DMS53 (cell line): ENCODE data around the gene TTLL7.
A peak's percentile ranks its signal among the peaks of the same experiment; 100 is the strongest.

Experiments used
- DNase-seq: peaks from one replicate; lab custom pipeline; 2025; lab: John Stamatoyannopoulos, UW

TTLL7 gene

DNA sequence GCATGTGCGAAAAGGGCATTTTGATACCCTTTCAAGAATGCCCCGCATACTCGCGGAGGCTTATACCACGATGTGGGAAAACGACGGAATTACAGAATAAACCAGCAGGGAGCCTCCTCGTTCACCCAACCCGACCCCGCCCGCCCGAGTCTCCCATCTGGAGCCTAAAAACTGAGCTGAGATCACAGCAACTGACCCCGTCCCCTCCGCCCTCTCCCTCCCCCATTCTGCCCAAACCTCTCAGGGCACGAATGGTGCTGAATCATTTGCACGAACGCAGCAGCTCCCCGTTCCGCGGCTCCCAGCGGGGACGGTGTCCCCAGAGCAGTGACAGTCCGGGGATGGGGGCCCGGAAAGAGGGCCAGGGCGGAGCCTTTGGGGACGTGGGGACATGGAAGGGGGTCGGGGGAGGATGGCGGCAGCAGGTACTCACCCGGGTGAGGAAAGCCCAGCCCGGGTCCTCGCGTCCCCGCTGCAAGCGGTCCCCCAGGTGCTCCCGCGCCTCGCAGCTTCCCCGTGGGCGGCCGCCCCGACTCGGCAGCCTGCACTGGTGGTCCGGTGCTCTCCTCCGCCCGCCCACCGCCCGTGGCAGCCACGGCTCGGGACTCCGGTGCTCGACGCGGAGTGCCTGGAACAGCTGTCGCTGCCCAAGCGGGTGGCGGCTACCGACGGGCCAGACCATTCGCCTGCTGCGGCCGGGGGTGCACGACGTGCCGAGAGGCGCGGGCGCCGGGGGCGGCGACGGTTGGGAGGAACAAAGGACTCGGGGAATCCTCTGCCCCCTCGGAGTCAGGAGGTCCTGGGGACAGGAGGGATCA, at the start of gene TTLL7:
TSS of gene TTLL7 (minus strand) at position 635 of the 818 bp plus-strand sequence. CDS start 46,921 bp downstream, outside the sequence.
- peak; percentile 97 for DNase-seq

- no peak for DNase-seq
Observed at GRCh38 chr1:84042461-84042860, 43.5 kb upstream of the TTLL7 start.

- peak; percentile 8 for DNase-seq
Observed at GRCh38 chr1:84037758-84038611, 39.1 kb upstream of the TTLL7 start.

DNA sequence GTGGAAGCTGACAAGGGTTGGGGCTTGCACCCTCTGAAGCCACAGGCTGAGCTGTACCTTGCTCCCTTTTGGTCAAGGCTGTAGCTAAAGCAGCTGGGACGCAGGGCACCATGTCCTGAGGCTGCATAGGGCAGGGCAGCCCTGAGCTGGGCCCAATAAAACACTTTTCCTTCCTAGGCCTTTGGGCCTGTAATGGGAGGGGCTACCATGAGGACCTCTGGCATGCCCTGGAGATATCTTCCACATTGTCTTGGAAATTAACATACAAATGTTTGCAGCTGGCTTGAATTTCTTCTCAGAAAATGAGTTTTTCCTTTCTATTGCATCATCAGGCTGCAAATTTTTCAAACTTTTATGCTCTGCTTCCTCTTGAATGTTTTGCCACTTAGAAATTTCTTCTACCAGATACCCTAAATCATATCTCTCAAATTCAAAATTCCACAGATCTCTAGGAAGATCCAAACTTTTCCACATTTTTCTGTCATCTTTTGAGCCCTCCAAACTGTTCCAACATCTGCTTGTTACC, 32.9 kb upstream of the TTLL7 start:
- no peak for DNase-seq

DNA sequence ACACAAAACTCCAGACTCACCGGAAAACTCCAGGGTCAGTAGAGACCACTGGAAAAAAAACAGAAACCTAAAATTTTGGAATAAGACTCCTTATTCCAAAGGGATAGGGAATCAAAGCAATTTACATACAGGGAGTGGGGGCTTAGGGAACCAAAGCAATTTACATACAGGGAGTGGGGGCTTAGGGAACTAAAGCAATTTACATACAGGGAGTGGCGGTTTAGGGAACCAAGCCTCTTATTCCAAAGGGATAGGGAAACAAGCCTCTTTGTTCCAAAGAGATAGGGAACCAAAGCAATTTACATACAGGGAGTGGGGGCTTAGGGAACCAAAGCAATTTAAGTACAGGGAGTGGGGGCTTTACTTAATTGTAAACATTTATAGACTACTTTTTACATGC, 28.4 kb upstream of the TTLL7 start:
- DNase-seq, result no peak

DNA sequence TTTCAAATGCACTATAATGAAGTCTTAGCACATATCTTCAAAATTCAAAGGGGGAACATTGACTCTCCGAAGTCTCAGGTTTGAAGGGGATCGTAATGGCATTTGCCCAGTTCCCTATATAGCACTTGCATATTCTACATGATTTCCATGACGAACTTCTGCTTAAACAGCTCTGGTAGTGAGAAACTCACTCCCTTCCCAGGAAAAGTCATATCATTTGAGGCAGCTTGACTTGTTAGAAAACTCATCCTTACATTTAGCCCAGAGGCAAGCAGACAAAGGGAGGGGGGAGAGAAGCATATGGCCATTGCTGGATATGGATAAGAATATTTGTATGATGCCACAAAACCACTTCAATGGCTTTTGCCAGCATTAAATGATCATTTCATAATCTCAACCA, 27.0 kb upstream of the TTLL7 start:
- no peak for DNase-seq

DNA sequence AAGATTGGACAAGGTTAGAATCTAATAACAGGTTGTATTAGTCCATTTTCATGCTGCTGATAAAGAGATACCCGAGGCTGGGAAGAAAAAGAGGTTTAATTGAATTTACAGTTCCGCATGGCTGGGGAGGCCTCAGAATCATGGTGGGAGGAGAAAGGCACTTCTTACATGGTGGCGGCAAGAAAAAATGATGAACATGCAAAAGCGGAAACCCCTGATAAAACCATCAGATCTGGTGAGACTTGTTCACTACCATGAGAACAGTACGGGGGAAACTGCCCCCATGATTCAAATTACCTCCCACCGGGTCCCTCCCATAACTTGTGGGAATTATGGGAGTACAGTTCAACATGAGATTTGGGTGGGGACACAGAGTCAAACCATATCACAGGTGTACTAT, 22.9 kb upstream of the TTLL7 start:
- no peak for DNase-seq

- peak; percentile 73 for DNase-seq
Observed at GRCh38 chr1:84020151-84020550, 21.2 kb upstream of the TTLL7 start.

DNA sequence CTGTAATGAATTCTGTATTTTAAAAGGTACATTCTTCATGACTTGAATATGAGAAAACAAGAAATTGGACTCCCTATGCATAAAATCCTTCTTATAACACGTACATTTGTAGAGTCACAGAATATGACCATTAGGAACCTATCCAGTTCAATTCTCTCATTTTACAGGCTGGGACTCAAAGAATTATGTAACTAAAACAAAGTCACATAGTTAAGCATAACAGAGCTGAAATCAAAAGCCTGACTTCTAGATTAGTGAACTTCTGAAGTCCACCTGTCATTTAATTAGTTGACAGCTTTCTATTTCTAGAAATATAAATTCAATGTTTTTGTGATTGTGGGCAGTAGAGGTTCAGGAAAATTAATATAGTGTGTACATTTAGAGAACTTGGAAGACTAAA, 20.3 kb upstream of the TTLL7 start:
- DNase-seq, result peak; percentile 75

DNA sequence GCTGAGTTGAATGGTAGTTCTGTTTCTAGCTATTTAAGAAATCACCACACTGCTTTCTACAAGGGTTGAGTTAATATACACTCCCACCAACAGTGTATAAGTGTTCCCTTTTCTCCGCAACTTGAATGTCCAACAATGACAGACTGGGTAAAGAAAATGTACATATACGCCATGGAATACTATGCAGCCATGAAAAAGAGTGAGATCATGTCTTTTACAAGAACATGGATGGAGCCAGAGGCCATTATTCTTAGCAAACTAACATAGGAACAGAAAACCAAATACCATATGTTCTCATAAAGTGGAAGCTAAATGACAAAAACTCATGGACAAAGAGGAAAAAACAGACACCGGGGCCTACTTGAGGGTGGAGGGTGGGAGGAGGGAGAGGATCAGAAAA, 14.8 kb upstream of the TTLL7 start:
- no peak for DNase-seq

DNA sequence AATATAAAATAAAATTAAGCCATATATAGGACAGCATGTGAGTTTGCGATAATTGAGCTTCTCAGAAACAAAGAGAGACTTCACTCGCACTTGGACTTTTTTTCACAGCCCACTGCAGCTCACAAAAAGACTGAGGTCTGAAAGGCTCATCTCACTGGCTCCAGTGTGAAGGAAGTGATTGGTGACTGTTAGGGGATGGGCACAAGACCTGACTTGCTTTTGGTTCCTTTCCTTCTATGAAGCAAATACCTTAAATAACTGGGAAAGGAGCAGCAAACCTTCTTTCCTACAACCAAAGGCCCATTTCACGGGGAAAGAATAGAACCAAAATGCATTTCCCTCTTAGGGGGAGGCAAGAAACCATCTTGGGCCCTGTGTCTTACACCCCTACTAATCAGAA, 13.1 kb upstream of the TTLL7 start:
- no peak for DNase-seq

DNA sequence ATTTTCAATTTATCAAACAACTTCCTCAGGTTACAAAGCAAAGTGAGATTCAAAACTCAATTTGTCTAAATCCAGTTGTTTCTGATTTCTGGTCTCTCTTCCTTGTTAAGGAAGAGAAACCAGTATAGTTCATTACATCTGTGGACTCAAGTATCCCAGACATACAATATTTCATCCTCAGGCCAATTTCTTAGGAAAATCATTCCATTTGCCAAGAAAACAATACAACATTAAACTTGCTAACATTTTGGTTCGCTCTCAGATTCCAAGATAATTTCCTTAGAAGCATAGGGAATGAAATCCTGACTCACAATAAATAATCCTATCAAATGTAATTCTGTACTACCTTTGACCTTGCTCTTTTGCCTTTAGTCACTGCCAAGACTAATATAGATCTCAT, 11.2 kb upstream of the TTLL7 start:
- no peak for DNase-seq

GRCh38 chr1:84008631-84009030, 9.7 kb upstream of the TTLL7 start:
- no peak for DNase-seq

GRCh38 chr1:84006591-84006990, 7.7 kb upstream of the TTLL7 start:
- no peak for DNase-seq

GRCh38 chr1:84001501-84001900, 2.6 kb upstream of the TTLL7 start:
- no peak for DNase-seq

DNA sequence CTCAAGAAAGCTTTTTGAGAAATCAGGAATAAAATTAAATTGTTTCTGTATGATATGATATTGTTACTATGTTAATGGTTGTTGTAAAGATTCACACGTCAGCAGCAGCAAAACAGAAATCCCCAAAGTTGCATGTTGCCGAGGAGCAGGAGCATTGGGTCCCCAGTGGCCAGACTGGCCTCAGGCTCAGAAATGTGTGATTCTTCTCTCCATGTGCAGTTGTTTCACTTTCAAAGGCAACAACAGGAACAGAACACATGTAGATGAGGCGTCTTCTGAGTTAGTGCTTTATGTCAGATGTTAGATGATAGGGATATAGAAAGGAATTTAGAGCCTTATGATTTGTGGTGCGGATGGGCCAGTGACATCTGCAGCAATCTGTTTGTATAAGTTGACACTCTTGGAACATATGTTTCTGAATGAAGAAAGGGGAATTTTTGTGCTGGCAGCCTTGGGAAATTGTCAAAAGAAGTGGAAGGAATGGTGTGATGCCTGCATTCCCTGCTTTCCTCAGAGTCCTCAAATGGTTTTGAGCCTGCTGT, 2.1 kb upstream of the TTLL7 start:
- no peak for DNase-seq

DNA sequence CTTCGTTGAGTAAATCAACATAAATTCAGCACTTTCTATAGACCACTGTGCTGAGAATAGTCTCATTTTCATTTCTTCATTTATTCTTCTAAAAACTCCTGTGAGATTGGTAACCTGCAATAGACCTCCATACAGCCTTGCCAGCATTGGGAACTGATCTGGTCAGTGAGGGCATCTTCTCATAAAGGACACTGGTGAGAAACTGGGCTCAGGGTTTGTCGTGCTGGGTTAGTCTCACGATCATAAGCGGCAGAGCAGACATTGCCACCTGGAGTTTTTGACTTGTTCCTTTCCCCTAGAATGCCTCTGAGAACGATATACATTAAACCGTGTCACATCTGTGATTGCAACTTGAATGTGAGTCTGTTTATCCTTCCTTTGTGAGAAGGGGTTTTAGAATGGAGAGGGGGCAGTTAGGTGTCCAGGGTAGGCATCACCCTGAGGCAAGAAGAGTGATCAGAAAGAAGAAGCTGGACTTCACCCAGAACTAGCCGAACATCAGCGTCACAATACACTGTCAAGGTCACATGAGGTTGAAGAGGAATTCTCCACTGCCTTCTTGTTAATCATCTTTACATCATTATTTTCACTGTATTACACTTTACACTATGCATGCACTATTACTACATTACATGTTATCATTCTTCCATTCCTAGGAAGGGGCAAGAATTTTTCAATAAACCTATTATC, 1.4 kb upstream of the TTLL7 start:
- DNase-seq, result no peak

DNA sequence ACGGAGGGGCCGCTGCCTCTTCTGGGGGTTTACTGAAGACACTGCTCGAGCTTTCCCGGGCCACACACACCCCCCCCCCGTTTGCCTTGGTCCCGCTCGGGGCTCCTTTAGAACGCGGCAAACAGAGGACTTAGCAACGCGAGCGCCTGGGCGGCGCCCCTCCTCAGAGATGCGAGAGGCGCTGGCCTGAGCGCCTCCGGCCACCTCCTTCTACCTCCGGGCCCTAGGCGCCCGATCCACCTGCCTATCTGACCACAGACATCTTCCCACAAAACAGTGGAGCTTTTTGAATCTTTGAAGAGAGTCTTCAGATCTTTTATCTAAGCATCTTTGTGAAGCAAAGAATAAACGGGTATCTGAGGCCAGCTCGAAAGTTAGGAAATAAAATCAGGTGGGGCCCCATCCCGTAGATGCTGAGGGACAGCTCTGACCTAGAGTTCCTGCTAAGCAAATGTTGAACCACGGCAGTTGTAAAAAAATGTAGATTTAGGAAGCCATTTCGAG, 436 bp upstream of the TTLL7 start:
- DNase-seq, result peak; percentile 97

DNA sequence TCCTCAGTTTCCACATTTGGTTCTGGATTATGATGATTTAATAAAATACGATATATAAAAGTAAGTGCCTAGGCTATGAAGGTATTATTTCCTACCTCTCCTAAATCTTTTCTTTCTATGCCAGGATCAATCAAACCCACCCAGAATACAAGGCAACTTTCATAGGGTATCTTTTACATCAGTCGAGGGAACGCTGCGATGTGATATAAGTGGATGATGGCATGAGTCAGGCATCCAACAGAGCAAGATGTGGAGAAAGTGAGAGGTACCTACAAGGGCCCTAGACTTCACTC, 781 bp downstream of the TTLL7 start:
- DNase-seq, result no peak

GRCh38 chr1:83997631-83998030, 1.3 kb downstream of the TTLL7 start:
- DNase-seq, result no peak

DNA sequence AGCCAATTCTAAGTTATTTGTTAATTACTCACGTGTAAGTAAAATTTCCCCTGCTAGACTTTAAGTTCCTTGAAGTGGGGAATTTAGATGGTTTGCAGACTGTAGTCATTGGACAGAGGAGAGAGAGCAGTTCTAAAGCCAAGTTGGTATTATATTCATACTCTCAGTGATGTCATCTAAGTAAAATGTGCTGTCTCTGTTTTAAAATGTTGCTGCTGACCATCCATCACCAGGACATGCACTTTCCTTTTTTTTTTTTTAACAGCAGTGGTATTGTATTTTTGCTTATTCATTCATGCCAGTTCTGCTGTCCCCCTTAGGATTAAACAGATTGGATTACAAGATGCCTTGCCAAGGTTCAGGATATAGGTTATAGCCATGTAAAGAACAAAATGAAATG, 2.3 kb downstream of the TTLL7 start:
- DNase-seq, result no peak

DNA sequence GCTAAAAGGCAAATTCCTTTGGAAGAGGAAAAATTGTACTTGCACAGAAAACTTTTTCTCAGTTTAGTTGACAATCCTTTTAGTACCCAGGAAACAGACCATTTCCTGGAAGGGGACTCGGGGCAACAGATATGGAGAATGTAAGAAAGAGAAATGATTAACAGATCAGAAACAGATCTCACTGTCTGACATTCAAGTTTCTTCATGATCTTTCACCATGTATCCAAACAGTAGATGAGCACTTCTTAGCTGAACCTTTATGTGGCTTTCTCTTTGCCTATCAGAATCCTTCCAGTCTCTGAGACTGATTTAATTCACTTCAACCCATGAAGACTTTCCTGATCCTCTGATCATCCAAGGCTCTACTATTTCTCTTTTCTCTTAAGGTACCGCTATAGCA, 2.7 kb downstream of the TTLL7 start:
- no peak for DNase-seq
